ENCODE data around the gene EFHC1.

GRCh38 chr6:52424513-52424912, 4.4 kb downstream of the EFHC1 start:
- TF ChIP-seq CTCF (IDR thresholded peaks at IDR 0.05) (no peak), POLR2A (IDR thresholded peaks at IDR 0.05) (no peak)
